Middle frontal gyrus (tissue), 1 donor: ENCODE data around the gene MAPK10.
"Not testable (repeated sequence)": the region's sequence is repeated elsewhere in the genome, so short reads cannot be mapped to it uniquely, and the experiment has no call there.

Experiments used
- DNase-seq: peaks from one replicate; pipeline ENCODE4 v3.0.0-alpha.2; 2015; ENCODE audit warnings: low spot score; ENCODE audit errors: extremely low spot score

MAPK10 gene

DNA sequence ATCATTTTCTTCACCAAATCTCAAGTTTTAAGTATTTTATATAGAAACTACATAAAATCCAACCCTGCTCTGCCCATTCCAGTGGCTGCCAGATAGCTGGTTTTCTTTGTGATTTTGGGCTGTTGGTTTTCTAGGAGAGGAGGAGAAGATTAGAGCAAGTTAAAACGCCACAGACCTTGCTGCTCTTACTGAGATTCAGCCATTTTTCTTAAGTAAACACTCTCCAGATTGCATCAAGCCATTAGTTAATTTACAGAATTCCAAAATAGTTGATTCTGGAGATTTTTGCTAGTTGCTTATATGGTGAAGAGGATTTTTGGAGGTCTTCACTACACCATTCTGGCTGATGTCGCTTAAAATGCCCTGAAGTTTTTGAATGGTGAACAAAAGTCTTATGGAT is 366.2 kb downstream of the MAPK10 start:
- DNase-seq = no peak

DNA sequence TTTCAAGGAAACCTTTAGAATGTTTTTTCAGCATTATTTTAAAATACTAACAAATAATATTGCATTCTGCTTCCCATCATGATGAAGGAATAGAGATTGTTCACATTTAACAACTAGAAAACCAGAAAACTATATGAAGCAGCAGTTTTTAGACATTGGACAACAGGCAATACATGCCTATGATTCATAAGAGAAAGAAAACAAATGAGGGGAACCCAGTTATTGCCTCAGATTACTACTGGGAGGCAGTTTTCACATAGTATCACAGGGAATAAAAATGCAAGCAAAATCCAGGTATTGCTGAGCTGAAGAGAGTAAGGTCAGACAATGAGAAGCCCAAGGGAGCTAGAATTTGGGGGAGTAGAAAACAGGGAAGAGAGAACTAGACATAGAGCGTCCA is 373.6 kb downstream of the MAPK10 start:
- DNase-seq = no peak

DNA sequence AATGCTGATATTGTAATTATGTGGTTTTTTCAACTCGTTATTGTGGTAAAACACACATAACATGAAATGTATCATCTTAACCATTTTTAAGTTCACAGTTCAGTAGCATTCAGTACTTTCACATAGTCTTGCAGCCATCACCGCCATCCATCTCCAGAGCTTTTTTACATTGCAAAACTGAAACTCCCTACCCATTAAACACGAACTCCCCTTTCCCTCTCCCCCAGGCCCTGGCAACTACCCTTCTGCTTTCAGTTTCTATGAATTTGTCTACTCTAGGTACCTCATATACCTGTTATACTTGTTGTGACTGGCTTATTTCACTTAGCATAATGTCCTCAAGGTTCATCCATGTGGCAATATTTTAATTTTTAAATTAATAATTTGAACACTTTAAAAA is 380.6 kb downstream of the MAPK10 start:
- no peak for DNase-seq

DNA sequence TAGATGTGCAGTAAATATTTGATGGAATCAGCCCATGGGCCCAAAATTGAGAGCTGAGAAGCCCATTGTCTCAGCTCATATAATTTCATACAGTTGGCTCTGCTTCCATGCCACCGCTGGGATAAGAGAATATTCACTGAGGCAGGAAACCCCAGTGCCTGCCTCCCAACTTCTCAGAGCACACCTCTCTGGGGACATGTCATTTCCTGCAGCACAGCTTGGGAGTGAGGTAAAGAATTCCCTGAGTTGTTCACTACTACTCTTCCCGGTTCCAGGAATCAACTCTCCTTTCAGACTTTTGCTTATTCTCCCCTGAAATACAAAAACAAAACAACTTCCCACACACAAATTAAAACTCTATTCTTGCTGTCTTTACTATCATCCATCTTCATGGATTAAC is 389.3 kb downstream of the MAPK10 start:
- DNase-seq = no peak

DNA sequence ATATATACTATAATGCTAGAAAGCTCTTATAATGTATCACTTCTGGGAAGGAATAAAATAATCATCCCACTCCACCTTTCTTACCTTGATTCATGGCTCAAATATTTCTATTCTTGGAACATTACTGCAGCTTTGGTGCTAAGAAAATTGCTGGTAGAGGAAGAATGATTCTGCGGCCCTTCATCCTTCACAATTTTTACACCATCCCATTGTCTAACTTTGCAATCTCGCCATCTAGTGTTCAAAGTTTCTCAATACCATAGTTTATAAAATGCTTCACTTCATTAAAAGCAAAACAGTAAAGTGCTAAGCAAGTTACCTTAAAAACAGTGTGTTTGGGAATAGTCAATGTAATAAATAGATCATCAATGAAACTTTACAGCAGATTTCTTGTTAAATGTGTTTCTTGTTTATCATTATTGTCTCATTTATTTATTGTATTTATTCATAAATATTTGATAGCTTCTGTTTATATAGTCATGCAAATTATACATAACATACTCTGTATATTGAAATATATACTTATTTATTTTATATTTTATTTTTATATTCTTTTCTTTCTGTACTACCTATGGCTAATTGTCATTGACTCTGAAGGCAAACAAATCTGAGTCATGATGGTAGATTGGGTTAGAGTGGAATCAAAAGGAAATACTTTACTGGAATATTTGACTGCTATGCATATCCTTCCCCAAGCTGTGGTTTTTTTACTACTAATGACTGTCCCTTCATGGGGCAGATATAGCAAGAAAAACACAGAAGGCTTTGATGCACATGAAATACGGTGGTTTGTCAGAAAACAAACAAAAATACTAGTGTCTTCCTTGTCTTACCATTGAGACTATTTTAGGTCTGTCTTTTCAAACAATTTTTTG is 390.7 kb downstream of the MAPK10 start:
- DNase-seq = peak; percentile 65

DNA sequence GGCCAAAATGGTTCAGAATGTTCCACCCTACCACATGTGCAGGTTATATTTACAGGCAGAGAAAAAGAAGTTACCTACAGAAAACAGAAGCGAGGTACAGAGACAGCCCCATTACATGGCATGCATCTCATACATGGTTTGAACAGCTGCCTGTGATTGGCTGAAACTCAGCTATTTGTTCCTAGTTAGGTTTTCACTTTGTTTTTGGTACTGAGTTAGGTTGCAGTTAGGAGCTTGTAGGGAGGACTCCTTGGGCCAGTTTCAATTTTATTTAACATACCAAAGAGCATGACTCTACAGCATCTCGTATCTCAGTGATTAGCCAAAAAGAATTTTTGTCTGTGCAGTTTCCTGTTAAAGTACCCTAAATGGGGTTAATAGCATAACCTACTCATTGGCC is 392.0 kb downstream of the MAPK10 start:
- DNase-seq = no peak

DNA sequence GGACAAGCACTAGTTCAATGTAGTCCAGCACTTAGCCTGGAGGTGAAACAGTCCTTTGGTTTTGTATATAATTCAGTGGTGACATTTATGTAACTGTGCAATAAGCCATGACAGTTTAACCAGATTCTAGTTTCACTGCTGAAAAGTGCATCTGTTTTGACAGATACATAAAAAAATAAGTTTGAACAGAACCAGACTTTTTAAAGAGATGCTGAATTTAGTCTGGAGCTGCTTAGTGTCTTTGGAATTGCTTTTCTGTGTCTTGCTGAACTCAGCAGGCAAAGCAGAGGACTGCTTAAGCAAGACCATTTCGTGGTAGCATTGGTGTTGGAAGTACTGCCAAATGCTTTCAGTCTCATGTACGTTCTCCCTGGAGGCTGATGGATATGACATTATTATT is 393.5 kb downstream of the MAPK10 start:
- no peak for DNase-seq

DNA sequence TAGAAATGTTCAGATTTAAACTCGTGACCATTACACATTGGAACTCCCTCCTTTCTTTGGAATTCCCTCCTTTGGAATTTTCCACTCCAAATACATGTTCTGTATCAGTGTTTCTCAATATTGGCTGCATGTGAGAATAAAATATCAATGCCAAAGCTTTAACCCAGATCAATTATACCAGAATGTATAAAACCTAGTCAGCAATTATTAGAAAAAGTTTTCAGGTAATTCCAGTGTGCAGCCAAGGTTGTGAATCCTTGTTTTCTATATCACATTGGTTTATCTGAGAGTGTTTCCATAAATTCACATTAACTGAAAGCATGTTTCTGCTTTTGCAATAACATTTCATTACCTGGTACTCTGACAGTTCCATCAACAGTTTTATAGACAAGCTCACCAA is 394.3 kb downstream of the MAPK10 start:
- no peak for DNase-seq

DNA sequence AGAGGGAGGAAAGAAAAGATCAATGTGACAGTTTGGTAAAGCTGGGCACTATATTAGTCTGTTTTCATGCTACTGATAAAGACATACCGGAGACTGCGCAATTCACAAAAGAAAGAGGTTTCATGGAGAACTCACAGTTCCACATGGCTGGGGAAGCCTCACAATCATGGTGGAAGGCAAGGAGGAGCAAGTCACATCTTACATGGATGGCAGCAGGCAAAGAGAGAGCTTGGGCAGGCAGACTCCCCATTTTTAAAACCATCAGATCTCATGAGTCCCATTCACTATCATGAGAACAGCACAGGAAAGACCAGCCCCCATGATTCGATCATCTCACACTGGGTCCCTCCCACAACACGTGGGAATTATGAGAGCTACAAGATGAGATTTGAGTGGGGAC is 394.8 kb downstream of the MAPK10 start:
- not testable (repeated sequence) for DNase-seq

DNA sequence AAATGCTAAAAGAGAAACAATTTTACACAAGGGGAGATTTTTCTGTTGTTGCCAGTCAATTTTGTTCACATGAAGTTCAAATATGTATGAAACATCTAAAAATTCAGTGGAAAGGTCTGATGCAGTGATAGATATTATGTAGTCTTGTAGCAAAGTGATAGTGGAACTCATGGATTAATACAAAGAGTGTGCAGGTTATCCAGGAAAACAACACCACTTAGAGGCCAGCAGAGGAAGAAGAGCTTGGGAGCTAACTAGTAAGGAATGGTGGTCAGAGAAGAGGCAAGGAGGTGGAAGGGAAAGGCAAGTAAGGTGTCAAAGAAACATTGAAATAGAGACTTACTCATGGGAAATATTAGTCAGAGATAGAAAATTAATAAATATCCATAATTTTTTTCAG is 395.6 kb downstream of the MAPK10 start:
- no peak for DNase-seq

DNA sequence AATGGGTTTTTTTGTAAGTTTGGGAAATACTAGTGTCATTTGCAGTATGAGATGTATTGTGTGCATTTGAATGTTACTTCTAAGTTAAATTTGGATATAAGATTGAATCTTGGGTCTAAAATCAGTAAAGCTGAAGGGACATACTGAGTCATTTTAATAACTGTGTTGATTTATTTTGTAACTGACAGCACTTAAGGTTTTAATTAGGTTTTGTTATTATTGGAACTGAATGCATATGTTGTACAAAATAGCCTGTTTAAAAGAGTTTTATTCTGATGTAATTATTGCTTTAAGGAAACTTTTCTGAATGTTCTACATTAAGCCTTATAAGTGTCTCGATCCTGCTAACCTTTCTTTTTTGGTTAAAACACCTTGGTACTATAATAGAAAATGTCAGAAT is 396.6 kb downstream of the MAPK10 start:
- no peak for DNase-seq

DNA sequence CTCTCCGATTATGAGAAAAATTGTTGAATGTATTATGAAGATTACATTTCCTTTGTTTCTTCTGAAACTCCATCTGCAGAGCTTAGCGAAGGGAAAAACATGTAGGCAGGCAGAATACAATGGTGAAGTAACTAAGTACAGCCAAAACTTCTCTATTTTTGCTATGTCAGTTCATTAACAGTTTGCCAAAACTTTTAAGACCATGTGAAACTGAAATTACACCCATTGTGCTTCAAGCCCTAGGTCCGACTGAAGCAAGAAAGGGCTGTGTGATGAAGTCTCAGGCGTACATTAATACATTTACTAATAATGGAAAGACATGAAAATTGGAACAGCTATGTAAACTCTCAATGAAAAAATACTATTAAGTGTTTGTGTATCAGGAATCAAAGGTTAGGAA is 398.0 kb downstream of the MAPK10 start:
- DNase-seq = no peak

DNA sequence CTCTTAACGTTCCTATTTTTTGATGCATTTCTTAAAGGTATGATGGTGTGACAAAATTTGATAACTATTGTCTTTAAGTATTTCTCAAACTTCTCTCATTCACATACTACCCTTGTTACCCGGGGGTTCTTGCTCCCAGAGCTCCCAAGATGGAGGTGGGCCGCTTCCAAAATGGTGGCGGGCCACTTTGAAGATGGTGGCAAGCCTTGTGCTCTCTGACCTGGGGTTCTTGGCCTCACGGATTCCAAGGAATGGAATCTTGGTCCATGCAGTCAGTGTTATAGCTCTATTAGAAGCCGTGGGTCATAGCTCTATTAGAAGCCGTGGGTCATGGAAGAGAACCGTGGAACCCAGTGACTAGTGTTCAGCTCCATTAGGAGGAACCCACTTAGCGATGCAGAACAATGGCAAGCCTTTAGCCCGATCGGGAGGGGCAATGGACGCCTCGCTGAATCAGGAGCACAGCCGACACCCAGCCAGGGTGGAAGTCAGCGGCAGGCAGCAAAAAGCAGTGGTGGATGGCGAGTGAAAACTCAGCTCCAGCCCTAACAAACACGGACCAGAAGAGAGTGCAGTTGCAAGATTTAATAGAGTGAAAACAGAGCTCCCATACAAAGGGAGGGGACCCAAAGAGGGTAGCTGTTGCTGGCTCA is 403.4 kb downstream of the MAPK10 start:
- DNase-seq = no peak

DNA sequence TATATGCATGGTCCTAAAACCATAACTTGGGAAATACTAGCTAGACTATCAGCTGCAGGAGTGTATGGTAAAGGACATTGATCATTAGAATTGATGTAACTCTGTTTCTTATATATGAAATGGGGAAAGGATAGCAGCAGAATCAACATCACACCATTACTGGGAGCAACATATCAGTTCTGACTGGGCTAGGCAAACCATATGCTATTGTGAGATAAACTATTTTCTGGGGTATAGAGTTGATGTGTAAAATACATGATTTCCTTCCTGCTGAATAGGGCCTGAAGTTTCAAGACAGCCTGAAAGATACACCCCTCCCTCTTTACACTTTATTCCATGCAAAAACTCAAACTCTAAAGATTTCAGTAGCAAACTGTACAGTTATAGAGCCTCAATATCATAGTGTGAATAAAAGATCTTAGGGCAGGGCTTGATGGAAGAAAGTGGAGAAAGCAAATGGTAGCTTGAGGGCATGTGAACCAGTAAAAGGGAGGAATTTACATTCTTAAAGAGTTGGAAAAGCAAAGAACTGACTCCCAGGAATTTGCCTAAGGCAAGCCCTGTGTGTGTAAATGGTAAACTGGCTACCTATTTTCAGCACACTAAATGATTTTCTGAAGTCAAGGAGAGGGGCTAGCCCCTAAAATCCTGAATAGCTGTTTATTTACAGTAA is 404.1 kb downstream of the MAPK10 start:
- DNase-seq = no peak

DNA sequence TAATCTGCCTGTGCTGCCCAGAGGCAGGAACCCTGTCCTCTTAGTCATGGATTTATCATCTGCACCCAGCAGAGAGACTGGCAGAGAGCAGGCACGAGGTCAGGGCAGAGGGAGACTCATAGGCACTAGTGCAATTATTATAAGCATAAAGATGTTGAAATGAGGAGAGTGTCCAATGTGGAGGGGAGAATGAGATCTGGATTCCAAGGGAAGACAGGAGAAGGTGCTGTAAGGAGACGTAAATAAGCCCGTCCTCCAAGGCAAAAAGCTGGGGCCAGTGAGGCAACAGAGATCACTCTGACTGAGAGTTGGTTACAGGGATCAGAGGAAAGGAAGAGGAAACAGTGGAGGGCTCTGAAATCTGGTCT is 406.2 kb downstream of the MAPK10 start:
- DNase-seq = no peak

DNA sequence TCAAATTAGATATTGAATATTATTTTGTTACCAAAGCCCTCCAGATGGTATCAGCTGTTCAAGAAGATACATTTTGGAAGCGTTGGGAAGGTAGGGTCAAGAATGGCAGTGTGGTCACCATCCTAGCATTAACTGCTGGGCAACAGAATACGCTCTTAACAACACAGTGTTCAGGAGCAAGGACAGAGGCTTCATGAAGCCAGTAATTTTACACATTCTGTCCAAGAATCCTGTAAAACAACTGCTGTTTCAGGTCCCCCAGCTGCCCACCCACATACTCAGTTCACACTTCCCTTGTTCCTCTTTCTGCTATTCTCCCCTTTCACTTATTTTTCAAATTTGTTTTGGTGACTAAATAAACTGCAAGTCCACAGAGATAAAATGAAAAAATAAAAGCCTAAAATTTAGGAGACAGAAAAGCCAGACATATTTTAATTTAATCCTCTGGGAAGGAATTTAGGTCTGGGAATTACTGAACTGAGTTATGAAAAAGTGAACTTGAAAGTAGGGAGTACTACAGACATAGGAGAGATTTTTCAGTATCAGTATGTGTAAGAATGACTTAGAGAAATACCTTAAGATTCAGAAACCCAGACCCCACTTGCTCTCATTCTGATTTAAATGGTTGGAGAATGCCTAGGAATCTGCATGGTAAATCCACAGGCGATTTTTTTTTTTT is 406.7 kb downstream of the MAPK10 start:
- DNase-seq = no peak

DNA sequence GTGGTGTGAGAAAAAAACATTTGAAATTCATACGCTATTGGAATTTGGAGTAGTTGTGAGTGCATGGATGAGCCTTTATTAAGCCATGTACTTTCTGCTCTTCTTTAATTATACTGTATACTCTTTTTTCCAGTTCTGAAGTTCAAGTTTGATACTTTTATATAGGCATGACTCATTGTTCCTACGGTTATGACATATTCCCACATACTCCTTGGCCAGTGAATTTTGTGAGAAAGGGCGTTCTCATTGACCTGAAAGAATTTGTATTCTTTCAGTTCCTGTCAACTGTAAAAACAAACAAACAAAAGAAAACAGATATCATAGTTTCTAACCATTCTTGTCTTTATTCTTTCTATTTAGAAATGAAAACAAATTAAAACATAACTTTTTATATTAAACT is 407.3 kb downstream of the MAPK10 start:
- DNase-seq = no peak

DNA sequence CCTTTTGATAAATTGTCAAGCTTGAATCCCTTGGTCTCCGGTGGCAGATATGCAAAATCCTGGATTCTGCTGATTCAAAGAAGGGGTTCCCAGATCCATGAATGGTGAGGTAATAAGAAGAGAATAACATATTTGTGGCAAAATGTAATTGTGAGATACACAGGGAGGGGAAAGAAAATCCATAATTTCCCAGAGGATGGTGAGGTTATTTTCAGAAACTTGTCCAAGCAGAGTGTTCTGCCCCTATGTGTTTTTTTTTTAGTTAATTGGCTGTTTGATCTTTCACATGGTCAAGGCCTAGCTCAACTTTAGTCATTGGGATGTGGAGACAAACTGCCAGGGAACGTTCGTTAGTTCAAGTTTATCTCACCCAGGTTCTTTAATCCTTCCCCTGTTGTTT is 408.8 kb downstream of the MAPK10 start:
- DNase-seq = no peak

DNA sequence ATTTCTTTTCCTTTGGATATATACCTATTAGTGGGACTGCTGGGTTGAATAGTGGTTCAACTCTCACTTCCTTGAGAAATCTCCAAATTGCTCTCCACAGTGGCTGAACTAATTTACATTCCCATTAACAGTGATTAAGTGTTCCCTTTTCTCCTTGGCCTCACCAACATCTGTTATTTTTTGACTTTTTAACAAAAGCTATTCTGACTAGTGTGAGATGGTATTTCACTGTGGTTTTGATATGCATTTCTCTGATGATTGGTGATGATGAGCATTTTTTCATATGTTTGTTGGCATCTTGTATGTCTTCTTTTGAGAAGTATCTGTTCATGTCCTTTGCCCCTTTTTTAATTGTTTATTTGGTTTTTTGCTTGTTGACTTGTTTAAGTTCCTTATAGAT is 413.0 kb downstream of the MAPK10 start:
- no peak for DNase-seq

DNA sequence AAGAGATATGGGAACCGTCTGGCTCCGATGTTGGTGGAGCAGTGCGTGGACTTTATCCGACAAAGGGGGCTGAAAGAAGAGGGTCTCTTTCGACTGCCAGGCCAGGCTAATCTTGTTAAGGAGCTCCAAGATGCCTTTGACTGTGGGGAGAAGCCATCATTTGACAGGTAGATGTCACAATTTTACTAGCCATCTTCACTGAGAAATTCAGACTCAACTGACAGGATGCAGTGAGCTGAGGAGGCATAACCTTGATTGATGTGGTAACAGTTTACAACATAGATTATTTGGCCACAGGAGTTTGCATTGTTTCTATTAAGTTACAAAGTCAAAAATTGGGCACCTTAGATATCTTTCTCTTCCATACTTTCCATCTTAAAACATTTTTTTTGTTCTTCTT is 417.7 kb downstream of the MAPK10 start:
- no peak for DNase-seq

DNA sequence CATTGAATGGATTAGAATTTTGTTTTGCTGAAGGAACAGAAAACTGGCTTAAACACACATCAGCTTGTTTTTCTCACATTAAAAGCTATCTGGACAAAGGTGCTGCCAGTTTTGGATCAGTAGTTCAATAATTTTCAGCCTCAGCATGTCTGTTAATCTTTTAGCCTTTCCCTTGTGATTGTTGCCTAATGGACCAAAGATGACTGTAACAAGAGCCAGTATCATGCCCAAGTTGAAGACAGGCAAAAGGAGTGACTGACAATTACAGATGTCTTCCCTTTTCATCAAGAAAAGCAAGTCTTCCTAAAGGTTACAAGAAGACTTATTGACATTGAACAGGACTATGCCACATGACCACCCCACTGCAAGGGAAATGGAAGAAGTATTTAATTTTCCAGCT is 419.7 kb downstream of the MAPK10 start:
- DNase-seq = no peak
